IMR-90 (cell line): Measurements from ENCODE around the gene ZDHHC16.

Experiments
- CHD1 ChIP-seq: IDR thresholded peaks from 2 replicates; pipeline ENCODE4 v1.6.1; 2012; ENCODE audit warnings: low read depth, low read length, improper control_type of control experiment
- MXI1 ChIP-seq: IDR thresholded peaks from 2 replicates; pipeline ENCODE4 v1.6.1; 2012; ENCODE audit warnings: low read depth, mild to moderate bottlenecking, low read length, moderate library complexity, borderline replicate concordance
- NFE2L2 ChIP-seq: fragments of 150-350 bp; IDR thresholded peaks from 2 replicates; pipeline ENCODE4 v1.6.1; 2016; ENCODE audit warnings: low read depth, mild to moderate bottlenecking, low read length
- POLR2A ChIP-seq: IDR thresholded peaks from 2 replicates; pipeline ENCODE4 v1.6.1; 2012; ENCODE audit warnings: mild to moderate bottlenecking, low read depth, low read length
- RAD21 ChIP-seq: IDR thresholded peaks from 2 replicates; pipeline ENCODE4 v1.6.1; 2012; ENCODE audit warnings: low read length, improper control_type of control experiment
- RCOR1 ChIP-seq: IDR thresholded peaks from 2 replicates; pipeline ENCODE4 v1.6.1; 2012; ENCODE audit warnings: mild to moderate bottlenecking, low read length, improper control_type of control experiment; ENCODE audit not compliant: insufficient replicate concordance
- RFX5 ChIP-seq: IDR thresholded peaks from 2 replicates; pipeline ENCODE4 v1.8.0; 2012; ENCODE audit warnings: low read depth, mild to moderate bottlenecking, low read length, moderate library complexity
- SMC3 ChIP-seq: fragments of 150-350 bp; IDR thresholded peaks from 2 replicates; pipeline ENCODE4 v1.6.1; 2016; ENCODE audit warnings: low read depth, mild to moderate bottlenecking, antibody characterized with exemption, low read length, moderate library complexity
- TF ChIP-seq, protein P1 (sequence below): conservative IDR thresholded peaks from 2 replicates; pipeline ENCODE4 v1.5.1; 2012; ENCODE audit warnings: mild to moderate bottlenecking, low read depth, low read length, improper control_type of control experiment
- TF ChIP-seq, protein P2 (sequence below): fragments of 150-350 bp; IDR thresholded peaks from 2 replicates; pipeline ENCODE4 v1.6.1; 2016; ENCODE audit warnings: low read depth, mild to moderate bottlenecking, low read length, moderate library complexity, borderline replicate concordance
- TF ChIP-seq, protein P3 (sequence below): fragments of 150-350 bp; IDR thresholded peaks from 2 replicates; pipeline ENCODE4 v1.6.1; 2017; ENCODE audit warnings: mild to moderate bottlenecking, antibody characterized with exemption, low read length, low read depth

DNA sequence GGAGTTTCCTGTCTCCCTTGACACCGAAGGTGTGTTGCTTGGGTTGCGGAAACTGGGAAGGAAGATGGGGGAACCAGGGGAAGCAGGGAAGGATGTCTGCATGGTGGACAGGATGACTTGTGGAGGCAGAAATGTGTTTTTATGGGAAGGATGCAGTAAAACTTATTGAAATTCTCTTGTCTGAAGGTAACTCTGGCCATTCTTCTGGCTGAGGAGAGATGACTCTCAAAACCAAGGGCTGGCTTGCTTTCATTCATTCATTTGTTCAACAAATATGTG is 54.3 kb downstream of the ZDHHC16 start:
- TF ChIP-seq, protein P1, sequence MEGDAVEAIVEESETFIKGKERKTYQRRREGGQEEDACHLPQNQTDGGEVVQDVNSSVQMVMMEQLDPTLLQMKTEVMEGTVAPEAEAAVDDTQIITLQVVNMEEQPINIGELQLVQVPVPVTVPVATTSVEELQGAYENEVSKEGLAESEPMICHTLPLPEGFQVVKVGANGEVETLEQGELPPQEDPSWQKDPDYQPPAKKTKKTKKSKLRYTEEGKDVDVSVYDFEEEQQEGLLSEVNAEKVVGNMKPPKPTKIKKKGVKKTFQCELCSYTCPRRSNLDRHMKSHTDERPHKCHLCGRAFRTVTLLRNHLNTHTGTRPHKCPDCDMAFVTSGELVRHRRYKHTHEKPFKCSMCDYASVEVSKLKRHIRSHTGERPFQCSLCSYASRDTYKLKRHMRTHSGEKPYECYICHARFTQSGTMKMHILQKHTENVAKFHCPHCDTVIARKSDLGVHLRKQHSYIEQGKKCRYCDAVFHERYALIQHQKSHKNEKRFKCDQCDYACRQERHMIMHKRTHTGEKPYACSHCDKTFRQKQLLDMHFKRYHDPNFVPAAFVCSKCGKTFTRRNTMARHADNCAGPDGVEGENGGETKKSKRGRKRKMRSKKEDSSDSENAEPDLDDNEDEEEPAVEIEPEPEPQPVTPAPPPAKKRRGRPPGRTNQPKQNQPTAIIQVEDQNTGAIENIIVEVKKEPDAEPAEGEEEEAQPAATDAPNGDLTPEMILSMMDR, result no peak
- no peak for TF ChIP-seq POLR2A
- TF ChIP-seq, protein P2, sequence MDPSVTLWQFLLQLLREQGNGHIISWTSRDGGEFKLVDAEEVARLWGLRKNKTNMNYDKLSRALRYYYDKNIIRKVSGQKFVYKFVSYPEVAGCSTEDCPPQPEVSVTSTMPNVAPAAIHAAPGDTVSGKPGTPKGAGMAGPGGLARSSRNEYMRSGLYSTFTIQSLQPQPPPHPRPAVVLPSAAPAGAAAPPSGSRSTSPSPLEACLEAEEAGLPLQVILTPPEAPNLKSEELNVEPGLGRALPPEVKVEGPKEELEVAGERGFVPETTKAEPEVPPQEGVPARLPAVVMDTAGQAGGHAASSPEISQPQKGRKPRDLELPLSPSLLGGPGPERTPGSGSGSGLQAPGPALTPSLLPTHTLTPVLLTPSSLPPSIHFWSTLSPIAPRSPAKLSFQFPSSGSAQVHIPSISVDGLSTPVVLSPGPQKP, result no peak
- TF ChIP-seq RCOR1, result no peak
- no peak for TF ChIP-seq CHD1
- no peak for TF ChIP-seq RFX5
- no peak for TF ChIP-seq NFE2L2
- no peak for TF ChIP-seq SMC3
- no peak for TF ChIP-seq RAD21
- TF ChIP-seq MXI1, result no peak
- TF ChIP-seq, protein P3, sequence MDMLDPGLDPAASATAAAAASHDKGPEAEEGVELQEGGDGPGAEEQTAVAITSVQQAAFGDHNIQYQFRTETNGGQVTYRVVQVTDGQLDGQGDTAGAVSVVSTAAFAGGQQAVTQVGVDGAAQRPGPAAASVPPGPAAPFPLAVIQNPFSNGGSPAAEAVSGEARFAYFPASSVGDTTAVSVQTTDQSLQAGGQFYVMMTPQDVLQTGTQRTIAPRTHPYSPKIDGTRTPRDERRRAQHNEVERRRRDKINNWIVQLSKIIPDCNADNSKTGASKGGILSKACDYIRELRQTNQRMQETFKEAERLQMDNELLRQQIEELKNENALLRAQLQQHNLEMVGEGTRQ, result no peak
